AG04450 (cell line): ENCODE results near the gene ETV6. TPM values are rescaled to one million over a fixed set of nuclear protein-coding genes. Genes with fewer than 3 reads are reported as not detected.
"Not testable (repeated sequence)": the region's sequence is repeated elsewhere in the genome, so short reads cannot be mapped to it uniquely, and the experiment has no call there.

Experiments
- CTCF ChIA-PET: fragments of 300-600, 350-600 bp; formaldehyde crosslinking; extraction: SDS; loops from one replicate; lab custom pipeline; 2022; ENCODE audit warnings: antibody characterized with exemption, inconsistent platforms; lab: Charles Lee
- POLR2A ChIA-PET: fragments of 350-600 bp; formaldehyde crosslinking; extraction: SDS; loops from one replicate; lab custom pipeline; 2021; ENCODE audit warnings: antibody characterized with exemption, inconsistent platforms; lab: Yijun Ruan, JAX
- DNase-seq: peaks from one replicate; pipeline ENCODE4 v3.0.0-alpha.2; 2011; ENCODE audit warnings: low read depth, low spot score
- H3K27ac ChIP-seq: one replicate; pipeline ENCODE4 v1.5.1; 2012; ENCODE audit warnings: low read depth, low read length, control low read depth
- H3K27me3 ChIP-seq: one replicate; pipeline ENCODE4 v1.6.0; 2012; ENCODE audit warnings: low read length; ENCODE audit not compliant: control insufficient read depth, insufficient read depth
- H3K4me3 ChIP-seq: 2 replicates; pipeline ENCODE4 v1.5.1; 2011; ENCODE audit warnings: mild to moderate bottlenecking, low read depth, low read length, control low read depth
- H3K9me3 ChIP-seq: 2 replicates; pipeline ENCODE4 v1.5.1; 2012; ENCODE audit warnings: low read length; ENCODE audit not compliant: control insufficient read depth, insufficient read depth
- polyA plus RNA-seq: library from polyadenylated mRNA; depleted of rRNA; stranded (reverse); fragments of >200 nt; gene quantifications from 2 replicates; pipeline ENCODE4 v1.2.3, GENCODE V29; 2011
- TF ChIP-seq, protein P1 (sequence below): IDR thresholded peaks from 2 replicates; pipeline ENCODE4 v1.5.1; 2011; ENCODE audit warnings: low read depth, low read length, control low read depth, inconsistent platforms

ETV6 gene
- polyA plus RNA-seq, 1 experiment = 7.9 TPM

DNA sequence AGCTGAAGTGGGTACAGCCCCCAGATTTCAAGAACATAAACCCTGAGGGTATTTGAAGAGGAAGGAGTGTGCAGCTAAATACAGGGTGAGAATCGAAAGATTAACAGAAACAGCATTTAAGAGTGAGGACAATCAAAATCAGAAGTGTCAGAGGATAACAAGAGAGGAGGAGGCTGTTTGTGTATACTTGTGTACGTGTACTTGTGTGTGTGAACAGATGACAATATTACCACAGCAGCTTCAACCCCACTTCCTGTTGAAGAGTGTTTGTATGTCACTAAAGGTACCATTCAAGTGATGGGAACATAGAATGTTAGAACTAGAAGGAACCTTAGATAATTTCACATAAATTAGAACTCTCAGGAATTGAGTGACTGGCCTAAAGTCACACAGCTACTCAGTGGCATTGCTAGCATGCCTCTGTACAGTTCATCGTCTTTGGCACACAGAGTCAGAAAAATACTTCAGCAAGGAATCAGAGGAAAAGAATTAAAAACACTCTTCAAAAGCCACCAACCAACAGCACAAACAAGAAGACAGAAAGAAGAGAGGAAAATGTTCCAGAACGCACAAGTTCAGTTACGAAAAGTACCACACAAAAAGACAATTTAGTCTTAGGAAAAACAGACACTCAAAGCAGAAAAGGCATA, 256.9 kb downstream of the ETV6 start:
- TF ChIP-seq, protein P1, sequence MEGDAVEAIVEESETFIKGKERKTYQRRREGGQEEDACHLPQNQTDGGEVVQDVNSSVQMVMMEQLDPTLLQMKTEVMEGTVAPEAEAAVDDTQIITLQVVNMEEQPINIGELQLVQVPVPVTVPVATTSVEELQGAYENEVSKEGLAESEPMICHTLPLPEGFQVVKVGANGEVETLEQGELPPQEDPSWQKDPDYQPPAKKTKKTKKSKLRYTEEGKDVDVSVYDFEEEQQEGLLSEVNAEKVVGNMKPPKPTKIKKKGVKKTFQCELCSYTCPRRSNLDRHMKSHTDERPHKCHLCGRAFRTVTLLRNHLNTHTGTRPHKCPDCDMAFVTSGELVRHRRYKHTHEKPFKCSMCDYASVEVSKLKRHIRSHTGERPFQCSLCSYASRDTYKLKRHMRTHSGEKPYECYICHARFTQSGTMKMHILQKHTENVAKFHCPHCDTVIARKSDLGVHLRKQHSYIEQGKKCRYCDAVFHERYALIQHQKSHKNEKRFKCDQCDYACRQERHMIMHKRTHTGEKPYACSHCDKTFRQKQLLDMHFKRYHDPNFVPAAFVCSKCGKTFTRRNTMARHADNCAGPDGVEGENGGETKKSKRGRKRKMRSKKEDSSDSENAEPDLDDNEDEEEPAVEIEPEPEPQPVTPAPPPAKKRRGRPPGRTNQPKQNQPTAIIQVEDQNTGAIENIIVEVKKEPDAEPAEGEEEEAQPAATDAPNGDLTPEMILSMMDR = no peak
- H3K27ac ChIP-seq = no peak overlapping the region
- H3K4me3 ChIP-seq = no peak overlapping the region
- ChIA-PET CTCF (interaction anchor here (0.6 kb wide), 1 partner anchor 54 kb away, joined by 4 read pairs; no protein-coding TSS in a partner anchor), POLR2A (no interaction called here)
- peaks cover 2% of the 10 kb centered on the region for H3K27me3 ChIP-seq
- DNase-seq = no peak
- no peaks in the 10 kb centered on the region for H3K9me3 ChIP-seq

DNA sequence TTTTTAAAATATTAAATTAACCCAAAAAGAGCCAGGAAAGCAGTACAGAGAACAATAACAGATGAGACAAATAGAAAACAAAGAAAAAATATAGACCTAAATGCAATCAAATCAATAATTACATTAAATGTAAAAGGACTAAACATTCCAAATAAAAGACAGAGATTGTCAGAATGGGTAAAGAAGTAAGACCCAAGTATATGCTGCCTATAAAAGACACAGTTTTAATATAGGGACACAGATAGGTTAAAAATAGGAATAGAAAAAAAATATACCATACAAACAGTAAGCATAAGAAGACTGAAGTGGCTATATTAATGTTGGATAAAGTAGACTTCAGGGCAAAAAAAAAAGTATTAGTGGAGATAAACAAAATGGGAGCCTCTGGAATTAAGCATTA, 258.2 kb downstream of the ETV6 start:
- Histone ChIP-seq H3K27me3 (peaks cover 2% of the 10 kb centered on the region), H3K4me3 (no peak overlapping the region), H3K27ac (no peak overlapping the region), H3K9me3 (no peaks in the 10 kb centered on the region)
- ChIA-PET POLR2A (no interaction called here), CTCF (interaction anchor here (1.8 kb wide), 1 partner anchor 128 kb away, joined by 7 read pairs; no protein-coding TSS in a partner anchor)
- no peak for DNase-seq
- TF ChIP-seq, protein P1 = no peak

DNA sequence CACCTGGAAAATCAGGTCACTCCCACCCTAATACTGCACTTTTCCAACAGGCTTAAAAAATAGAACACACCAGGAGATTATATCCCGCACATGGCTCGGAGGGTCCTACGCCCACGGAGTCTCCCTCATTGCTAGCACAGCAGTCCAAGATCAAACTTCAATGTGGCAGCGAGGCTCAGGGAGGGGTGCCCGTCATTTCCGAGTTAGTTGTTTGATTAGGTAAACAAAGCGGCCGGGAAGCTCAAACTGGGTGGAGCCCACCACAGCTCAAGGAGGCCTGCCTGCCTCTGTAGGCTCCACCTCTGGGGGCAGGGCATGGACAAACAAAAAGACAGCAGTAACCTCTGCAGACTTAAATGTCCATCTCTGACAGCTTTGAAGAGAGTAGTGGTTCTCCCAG, 259.9 kb downstream of the ETV6 start:
- H3K9me3 ChIP-seq, H3K4me3 ChIP-seq, H3K27ac ChIP-seq, POLR2A ChIA-PET, DNase-seq, H3K27me3 ChIP-seq: not testable (repeated sequence)
- CTCF ChIA-PET = interaction anchor here (1.8 kb wide), 1 partner anchor 126 kb away, joined by 7 read pairs; no protein-coding TSS in a partner anchor

DNA sequence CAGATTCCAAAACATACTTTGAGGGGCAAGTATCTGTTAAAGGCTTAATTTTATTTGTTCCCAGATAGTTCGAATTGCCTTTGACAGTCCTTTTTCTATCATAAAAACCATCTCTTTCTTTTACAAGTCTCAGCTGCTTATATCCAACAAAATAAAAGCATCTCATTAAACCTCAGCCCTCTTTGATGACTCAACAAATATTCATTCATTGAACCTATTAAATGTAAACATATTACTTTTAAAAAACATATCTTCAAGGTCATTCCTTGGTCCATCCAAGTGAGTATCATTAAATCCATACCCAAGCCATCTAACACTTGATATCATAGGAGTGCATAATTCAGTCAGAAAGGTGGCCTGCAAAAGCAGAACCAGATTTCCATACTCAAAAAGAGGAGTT, 266.6 kb downstream of the ETV6 start:
- DNase-seq = no peak
- H3K9me3 ChIP-seq = no peaks in the 10 kb centered on the region
- ChIA-PET CTCF (no interaction called here), POLR2A (no interaction called here)
- H3K27me3 ChIP-seq = no peaks in the 10 kb centered on the region
- no peak overlapping the region for H3K27ac ChIP-seq
- H3K4me3 ChIP-seq = no peak overlapping the region
- TF ChIP-seq, protein P1 = no peak

DNA sequence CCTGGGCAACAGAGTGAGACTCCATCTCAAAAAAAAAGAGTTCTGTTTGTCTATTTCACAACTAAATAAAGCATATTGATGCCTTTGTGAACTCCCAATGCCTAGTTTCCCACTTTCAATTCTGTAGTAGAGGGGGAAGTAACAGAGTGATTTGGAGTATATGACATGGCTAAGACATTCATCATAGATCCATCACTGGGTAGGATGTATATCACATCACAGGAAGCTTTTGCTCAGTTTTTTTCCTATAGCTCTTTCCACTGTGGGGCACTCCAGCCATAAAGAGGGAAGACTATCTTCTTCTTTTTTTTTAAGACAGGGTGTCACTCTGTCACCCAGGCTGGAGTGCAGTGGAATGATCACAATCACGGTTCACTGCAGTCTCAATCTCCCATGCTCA, 267.3 kb downstream of the ETV6 start:
- Histone ChIP-seq H3K27me3 (no peaks in the 10 kb centered on the region), H3K9me3 (no peaks in the 10 kb centered on the region), H3K27ac (no peak overlapping the region), H3K4me3 (no peak overlapping the region)
- no peak for DNase-seq
- ChIA-PET CTCF (no interaction called here), POLR2A (no interaction called here)
- TF ChIP-seq, protein P1 = no peak
